ENCODE measurements around the gene PLEKHA5.

Gene PLEKHA5

GRCh38 chr12:19115285-19115684 lies 14.2 kb upstream of the PLEKHA5 start (continued):
- no peak for TF ChIP-seq TCF4 (CRISPR knock-in tag; IDR thresholded peaks at IDR 0.05; ENCODE audit: borderline replicate concordance)
- no peak for TF ChIP-seq TSHZ2 (CRISPR knock-in tag; IDR thresholded peaks at IDR 0.05)

DNA sequence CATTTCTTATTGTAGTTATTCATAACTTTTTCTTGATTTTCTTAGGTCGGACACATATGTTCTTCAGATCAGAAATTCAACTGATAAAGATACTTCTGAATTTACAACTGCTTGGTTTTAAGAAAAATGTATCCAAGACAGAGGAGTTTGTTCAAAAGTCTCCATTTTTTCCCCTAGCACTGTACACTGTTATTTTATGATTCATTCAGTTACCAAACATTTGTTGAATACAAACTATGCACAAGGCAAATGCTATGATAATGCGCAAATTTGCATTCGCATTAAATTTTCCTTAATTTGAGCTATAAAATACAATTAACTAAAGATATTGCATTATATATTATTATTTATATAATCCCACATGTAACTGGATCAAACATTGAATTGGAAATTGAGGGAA lies 10.1 kb upstream of the PLEKHA5 start:
- TF ChIP-seq CSRNP3 (CRISPR knock-in tag; IDR thresholded peaks at IDR 0.05), result no peak
- no peak for ATAC-seq

DNA sequence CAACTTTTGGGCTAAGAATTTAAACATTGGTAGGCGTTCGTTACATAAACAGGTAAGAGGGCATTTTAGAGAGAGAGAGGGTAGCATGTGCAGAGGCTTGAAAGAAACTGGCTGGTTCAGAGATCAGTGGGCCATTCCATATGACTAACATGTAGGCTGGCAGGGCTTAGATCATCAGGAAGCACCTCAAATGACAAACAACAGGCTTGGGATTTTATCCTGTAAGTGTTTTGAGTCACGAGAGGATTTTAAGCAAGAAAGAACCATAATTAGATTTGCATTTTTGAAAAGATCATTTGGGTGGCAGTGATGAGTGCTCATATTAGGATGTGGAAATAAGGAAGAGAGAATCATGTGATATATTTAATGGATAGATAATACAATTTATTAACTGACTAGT lies 8.7 kb upstream of the PLEKHA5 start:
- no peak for TF ChIP-seq ZNF8 (CRISPR knock-in tag; IDR thresholded peaks at IDR 0.05)
- no peak for TF ChIP-seq ARNTL (CRISPR knock-in tag; IDR thresholded peaks at IDR 0.05; ENCODE audit: borderline replicate concordance, low read depth)
- TF ChIP-seq ZC3H10 (CRISPR knock-in tag; IDR thresholded peaks at IDR 0.05), result peak; percentile 80
- no peak for TF ChIP-seq CSDC2 (CRISPR knock-in tag; IDR thresholded peaks at IDR 0.05)
- peak; percentile 90 for TF ChIP-seq ISL1 (CRISPR knock-in tag; IDR thresholded peaks at IDR 0.05)
- no peak for TF ChIP-seq GLIS3 (CRISPR knock-in tag; IDR thresholded peaks at IDR 0.05)
- TF ChIP-seq, protein P1, sequence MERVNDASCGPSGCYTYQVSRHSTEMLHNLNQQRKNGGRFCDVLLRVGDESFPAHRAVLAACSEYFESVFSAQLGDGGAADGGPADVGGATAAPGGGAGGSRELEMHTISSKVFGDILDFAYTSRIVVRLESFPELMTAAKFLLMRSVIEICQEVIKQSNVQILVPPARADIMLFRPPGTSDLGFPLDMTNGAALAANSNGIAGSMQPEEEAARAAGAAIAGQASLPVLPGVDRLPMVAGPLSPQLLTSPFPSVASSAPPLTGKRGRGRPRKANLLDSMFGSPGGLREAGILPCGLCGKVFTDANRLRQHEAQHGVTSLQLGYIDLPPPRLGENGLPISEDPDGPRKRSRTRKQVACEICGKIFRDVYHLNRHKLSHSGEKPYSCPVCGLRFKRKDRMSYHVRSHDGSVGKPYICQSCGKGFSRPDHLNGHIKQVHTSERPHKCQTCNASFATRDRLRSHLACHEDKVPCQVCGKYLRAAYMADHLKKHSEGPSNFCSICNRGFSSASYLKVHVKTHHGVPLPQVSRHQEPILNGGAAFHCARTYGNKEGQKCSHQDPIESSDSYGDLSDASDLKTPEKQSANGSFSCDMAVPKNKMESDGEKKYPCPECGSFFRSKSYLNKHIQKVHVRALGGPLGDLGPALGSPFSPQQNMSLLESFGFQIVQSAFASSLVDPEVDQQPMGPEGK (CRISPR knock-in tag; IDR thresholded peaks at IDR 0.05; ENCODE audit: borderline replicate concordance), result 0 out of 2 replicates have a peak, but pooled peaks have one; percentile 67
- TF ChIP-seq TSHZ2 (CRISPR knock-in tag; IDR thresholded peaks at IDR 0.05), result no peak
- TF ChIP-seq ZNF565 (CRISPR knock-in tag; conservative IDR thresholded peaks at IDR 0.05; ENCODE audit: low read depth), result no peak
- TF ChIP-seq, protein P2, sequence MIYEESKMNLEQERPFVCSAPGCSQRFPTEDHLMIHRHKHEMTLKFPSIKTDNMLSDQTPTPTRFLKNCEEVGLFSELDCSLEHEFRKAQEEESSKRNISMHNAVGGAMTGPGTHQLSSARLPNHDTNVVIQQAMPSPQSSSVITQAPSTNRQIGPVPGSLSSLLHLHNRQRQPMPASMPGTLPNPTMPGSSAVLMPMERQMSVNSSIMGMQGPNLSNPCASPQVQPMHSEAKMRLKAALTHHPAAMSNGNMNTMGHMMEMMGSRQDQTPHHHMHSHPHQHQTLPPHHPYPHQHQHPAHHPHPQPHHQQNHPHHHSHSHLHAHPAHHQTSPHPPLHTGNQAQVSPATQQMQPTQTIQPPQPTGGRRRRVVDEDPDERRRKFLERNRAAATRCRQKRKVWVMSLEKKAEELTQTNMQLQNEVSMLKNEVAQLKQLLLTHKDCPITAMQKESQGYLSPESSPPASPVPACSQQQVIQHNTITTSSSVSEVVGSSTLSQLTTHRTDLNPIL (CRISPR knock-in tag; IDR thresholded peaks at IDR 0.05; ENCODE audit: low read depth), result no peak
- TF ChIP-seq POU6F1 (CRISPR knock-in tag; IDR thresholded peaks at IDR 0.05; ENCODE audit: borderline replicate concordance, low read depth), result no peak
- no peak for TF ChIP-seq BACH2 (CRISPR knock-in tag; IDR thresholded peaks at IDR 0.05; ENCODE audit: borderline replicate concordance)
- TF ChIP-seq TOX (CRISPR knock-in tag; IDR thresholded peaks at IDR 0.05; ENCODE audit: borderline replicate concordance), result no peak
- TF ChIP-seq TCF4 (CRISPR knock-in tag; IDR thresholded peaks at IDR 0.05; ENCODE audit: borderline replicate concordance), result no peak
- TF ChIP-seq RARB (CRISPR knock-in tag; IDR thresholded peaks at IDR 0.05), result no peak
- TF ChIP-seq ESRRG (CRISPR knock-in tag; IDR thresholded peaks at IDR 0.05), result no peak
- TF ChIP-seq PPARA (CRISPR knock-in tag; IDR thresholded peaks at IDR 0.05; ENCODE audit: borderline replicate concordance), result no peak
- no peak for TF ChIP-seq SNAI2 (CRISPR knock-in tag; IDR thresholded peaks at IDR 0.05)
- peak; percentile 72 for ATAC-seq

Data from SK-N-SH treated with all-trans-retinoic acid at 6 μM for 48 hours (cell line).